ENCODE data around the gene TMTC4.

TMTC4 gene

GRCh38 chr13:100660761-100661160, 13.8 kb downstream of the TMTC4 start:
- no peak overlapping the region for H3K4me3 ChIP-seq
- peaks cover 51 to 100% (median 93%) of the 10 kb centered on the region in 11 experiments for H3K36me3 ChIP-seq
- no peaks in the 10 kb centered on the region for H3K9me3 ChIP-seq (replicated peaks in 1 of 11)
- peaks cover 0 to 20% (median 0%) of the 10 kb centered on the region in 11 experiments; a peak in 5 of 22 replicates for H4K20me1 ChIP-seq
- no peak overlapping the region for H3K27ac ChIP-seq
- no peak for TF ChIP-seq Cebpa-rat (IDR thresholded peaks at IDR 0.05)
- no peaks in the 10 kb centered on the region for H3K27me3 ChIP-seq
- no peak overlapping the region for H3K4me2 ChIP-seq
- peaks cover 10 to 16% (median 14%) of the 10 kb centered on the region in 10 experiments; a peak in 18 of 20 replicates for H3K4me1 ChIP-seq
- no peak overlapping the region for H3K9ac ChIP-seq

DNA sequence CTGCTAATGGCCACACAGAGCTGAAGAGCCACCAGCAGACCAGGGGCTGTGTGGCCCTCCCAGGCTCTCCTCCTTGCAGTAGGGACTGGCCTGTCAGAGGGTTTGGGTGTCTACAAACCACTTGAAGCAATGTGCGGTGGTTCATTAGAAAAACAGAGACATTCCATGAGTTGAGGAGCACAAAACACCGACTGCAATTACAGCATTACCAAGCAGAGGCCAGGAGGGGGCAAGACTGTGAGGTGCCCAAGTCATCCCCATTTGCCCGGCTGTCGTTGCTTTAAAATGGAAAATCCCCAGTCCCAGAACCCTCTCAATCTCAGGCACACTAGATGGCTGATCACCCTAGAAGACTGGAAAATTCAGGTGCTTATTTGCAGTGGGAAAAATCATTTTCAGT, 15.0 kb downstream of the TMTC4 start:
- Histone ChIP-seq H3K36me3 (peaks cover 46 to 100% (median 92%) of the 10 kb centered on the region in 11 experiments), H3K27ac (no peak overlapping the region), H3K9me3 (replicated peaks in 1 of 11) (no peaks in the 10 kb centered on the region), H3K4me3 (no peak overlapping the region), H4K20me1 (peaks cover 0 to 19% (median 0%) of the 10 kb centered on the region in 11 experiments; a peak in 5 of 22 replicates), H3K9ac (no peak overlapping the region), H3K4me1 (peaks cover 10 to 16% (median 14%) of the 10 kb centered on the region in 10 experiments; a peak in 18 of 20 replicates), H3K4me2 (0 out of 22 replicates have a peak overlapping the region, but pooled peaks of 1 of the 11 experiments have one; percentile 16), H3K27me3 (no peaks in the 10 kb centered on the region)
- no peak for TF ChIP-seq Cebpa-rat (IDR thresholded peaks at IDR 0.05)

GRCh38 chr13:100658363-100658762, 16.2 kb downstream of the TMTC4 start:
- no peak overlapping the region for H3K4me3 ChIP-seq
- H3K9me3 ChIP-seq (replicated peaks in 1 of 11): no peaks in the 10 kb centered on the region
- H3K4me1 ChIP-seq: peaks cover 10 to 16% (median 14%) of the 10 kb centered on the region in 10 experiments; a peak in 18 of 20 replicates
- peaks cover 0 to 11% (median 0%) of the 10 kb centered on the region in 11 experiments; a peak in 4 of 22 replicates for H4K20me1 ChIP-seq
- no peaks in the 10 kb centered on the region for H3K27me3 ChIP-seq
- TF ChIP-seq Cebpa-rat (IDR thresholded peaks at IDR 0.05): no peak
- H3K4me2 ChIP-seq: peak overlapping the region in 9 of 11 experiments; percentile 1 to 48 (median 26); a peak in 11 of 22 replicates
- peaks cover 42 to 100% (median 91%) of the 10 kb centered on the region in 11 experiments for H3K36me3 ChIP-seq
- H3K27ac ChIP-seq: no peak overlapping the region
- no peak overlapping the region for H3K9ac ChIP-seq

- peaks cover 0 to 8% (median 0%) of the 10 kb centered on the region in 11 experiments; a peak in 4 of 22 replicates for H4K20me1 ChIP-seq
- 0 out of 22 replicates have a peak overlapping the region, but pooled peaks of 2 of the 11 experiments have one; percentile 13 to 43 for H3K4me2 ChIP-seq
- TF ChIP-seq Cebpa-rat (IDR thresholded peaks at IDR 0.05): no peak
- no peak overlapping the region for H3K9ac ChIP-seq
- no peak overlapping the region for H3K27ac ChIP-seq
- H3K4me3 ChIP-seq: no peak overlapping the region
- H3K27me3 ChIP-seq: no peaks in the 10 kb centered on the region
- peaks cover 10 to 16% (median 14%) of the 10 kb centered on the region in 10 experiments; a peak in 18 of 20 replicates for H3K4me1 ChIP-seq
- H3K36me3 ChIP-seq: peaks cover 40 to 100% (median 90%) of the 10 kb centered on the region in 11 experiments
- no peaks in the 10 kb centered on the region for H3K9me3 ChIP-seq (replicated peaks in 1 of 11)
Measured at GRCh38 chr13:100657881-100658315, 16.7 kb downstream of the TMTC4 start.

DNA sequence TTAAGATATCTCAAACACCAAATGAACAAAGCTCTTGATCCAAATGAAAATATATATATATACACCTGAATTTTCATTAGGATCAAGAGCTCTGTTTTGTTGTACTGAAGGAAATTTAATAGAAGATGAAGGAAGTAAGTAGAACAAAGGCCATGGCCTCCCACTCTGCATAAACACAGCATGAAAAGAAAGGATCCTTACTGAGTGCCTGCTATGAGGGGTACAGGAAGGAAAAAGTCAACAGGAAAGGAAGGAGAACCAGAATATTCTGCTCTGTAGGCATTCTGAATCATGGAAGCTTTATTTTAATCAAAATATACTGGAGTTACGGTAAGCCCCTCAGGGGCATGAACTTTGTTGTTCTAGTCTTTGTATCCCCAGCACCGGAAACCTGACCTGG, 22.1 kb downstream of the TMTC4 start:
- H3K9me3 ChIP-seq (replicated peaks in 1 of 11): no peaks in the 10 kb centered on the region
- no peak overlapping the region for H3K9ac ChIP-seq
- H3K36me3 ChIP-seq: peaks cover 26 to 87% (median 60%) of the 10 kb centered on the region in 11 experiments
- no peak overlapping the region for H3K4me2 ChIP-seq
- no peak overlapping the region for H3K4me3 ChIP-seq
- H3K4me1 ChIP-seq: no peaks in the 10 kb centered on the region
- H3K27ac ChIP-seq: no peak overlapping the region
- TF ChIP-seq Cebpa-rat (IDR thresholded peaks at IDR 0.05): no peak
- no peaks in the 10 kb centered on the region for H3K27me3 ChIP-seq
- no peaks in the 10 kb centered on the region; a peak in 1 of 22 replicates for H4K20me1 ChIP-seq

DNA sequence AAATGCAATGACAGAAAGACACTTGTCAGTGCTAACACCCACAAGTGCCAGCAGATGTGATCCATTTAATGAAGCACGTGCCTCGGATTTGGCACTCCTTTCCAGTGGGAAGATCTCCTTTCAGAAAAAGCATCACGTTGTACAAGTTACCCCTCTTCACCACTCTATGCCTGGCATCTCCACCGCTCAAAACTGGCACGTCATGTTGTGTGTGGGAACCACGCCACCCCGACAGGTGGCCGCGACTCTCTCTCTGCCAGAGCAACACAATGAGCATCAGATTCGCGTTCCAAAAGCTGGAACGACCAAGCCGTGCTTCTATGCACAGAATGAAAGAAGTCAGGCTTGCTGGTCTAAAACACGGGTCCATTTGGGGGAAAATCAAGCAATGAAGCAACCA, 24.3 kb downstream of the TMTC4 start:
- Histone ChIP-seq H3K9me3 (replicated peaks in 1 of 11) (no peaks in the 10 kb centered on the region), H4K20me1 (no peaks in the 10 kb centered on the region; a peak in 1 of 22 replicates), H3K36me3 (peaks cover 11 to 86% (median 39%) of the 10 kb centered on the region in 11 experiments; a peak in 21 of 22 replicates), H3K9ac (no peak overlapping the region), H3K4me3 (no peak overlapping the region), H3K4me2 (no peak overlapping the region), H3K4me1 (peaks cover 0 to 10% (median 0%) of the 10 kb centered on the region in 10 experiments; a peak in 5 of 20 replicates), H3K27ac (no peak overlapping the region), H3K27me3 (no peaks in the 10 kb centered on the region)
- TF ChIP-seq Cebpa-rat (IDR thresholded peaks at IDR 0.05): no peak

GRCh38 chr13:100648354-100648753, 26.2 kb downstream of the TMTC4 start:
- Histone ChIP-seq H3K27me3 (no peaks in the 10 kb centered on the region), H3K27ac (no peak overlapping the region), H4K20me1 (no peaks in the 10 kb centered on the region; a peak in 2 of 22 replicates), H3K9me3 (replicated peaks in 1 of 11) (no peaks in the 10 kb centered on the region), H3K9ac (no peak overlapping the region), H3K36me3 (peaks cover 3 to 85% (median 32%) of the 10 kb centered on the region in 11 experiments), H3K4me3 (no peak overlapping the region), H3K4me1 (peaks cover 0 to 10% (median 0%) of the 10 kb centered on the region in 10 experiments; a peak in 5 of 20 replicates), H3K4me2 (no peak overlapping the region)
- TF ChIP-seq Cebpa-rat (IDR thresholded peaks at IDR 0.05): no peak

GRCh38 chr13:100646871-100647270, 27.7 kb downstream of the TMTC4 start:
- TF ChIP-seq Cebpa-rat (IDR thresholded peaks at IDR 0.05): no peak
- Histone ChIP-seq H3K9me3 (replicated peaks in 1 of 11) (no peaks in the 10 kb centered on the region), H3K27me3 (no peaks in the 10 kb centered on the region), H3K4me3 (no peak overlapping the region), H3K4me1 (peaks cover 0 to 10% (median 0%) of the 10 kb centered on the region in 10 experiments; a peak in 5 of 20 replicates), H3K36me3 (peaks cover 9 to 85% (median 35%) of the 10 kb centered on the region in 11 experiments; a peak in 20 of 22 replicates), H3K4me2 (no peak overlapping the region), H3K9ac (no peak overlapping the region), H3K27ac (no peak overlapping the region), H4K20me1 (no peaks in the 10 kb centered on the region; a peak in 2 of 22 replicates)

- Histone ChIP-seq H3K4me2 (peak overlapping the region in 2 of 11 experiments; percentile 3 to 30; a peak in 1 of 22 replicates), H3K9ac (no peak overlapping the region), H4K20me1 (no peaks in the 10 kb centered on the region; a peak in 2 of 22 replicates), H3K36me3 (peaks cover 16 to 91% (median 42%) of the 10 kb centered on the region in 11 experiments; a peak in 20 of 22 replicates), H3K27ac (no peak overlapping the region), H3K4me1 (peaks cover 0 to 10% (median 0%) of the 10 kb centered on the region in 10 experiments; a peak in 5 of 20 replicates), H3K27me3 (no peaks in the 10 kb centered on the region), H3K9me3 (replicated peaks in 1 of 11) (no peaks in the 10 kb centered on the region), H3K4me3 (no peak overlapping the region)
- no peak for TF ChIP-seq Cebpa-rat (IDR thresholded peaks at IDR 0.05)
Measured at GRCh38 chr13:100646030-100646673, 28.4 kb downstream of the TMTC4 start.
